DND-41 (cell line): ENCODE measurements around the gene YRDC.

ENCODE experiments used
- EZH2 ChIP-seq: IDR thresholded peaks from 3 replicates; pipeline ENCODE4 v1.6.1; 2012; ENCODE audit warnings: borderline replicate concordance, low read depth, mild to moderate bottlenecking, moderate library complexity, low read length, inconsistent platforms; ENCODE audit not compliant: severe bottlenecking
- TF ChIP-seq, protein P1 (sequence below): IDR thresholded peaks from 2 replicates; pipeline ENCODE4 v1.5.1; 2012; ENCODE audit warnings: borderline replicate concordance, low read length, moderate library complexity, mild to moderate bottlenecking; ENCODE audit not compliant: poor library complexity, severe bottlenecking; ENCODE audit errors: extremely low read depth

DNA sequence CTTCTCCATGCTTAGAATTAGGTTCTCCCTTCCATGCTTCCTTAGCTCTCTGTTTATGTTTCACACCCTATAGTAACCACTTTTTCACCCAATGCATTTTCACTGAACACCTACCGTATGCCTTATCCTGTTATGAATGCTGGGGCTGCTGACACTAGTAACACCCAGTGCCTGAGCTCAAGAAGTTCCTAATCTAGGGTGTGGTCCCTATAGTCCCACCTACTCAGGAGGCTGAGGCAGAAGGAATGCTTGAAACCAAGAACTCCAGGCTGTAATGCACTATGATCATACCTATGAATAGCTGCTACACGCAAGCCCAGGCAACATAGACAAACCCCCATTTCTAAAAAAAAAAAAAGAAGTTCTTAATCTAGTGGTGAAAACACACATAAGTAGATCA, 48.6 kb downstream of the YRDC start:
- TF ChIP-seq, protein P1, sequence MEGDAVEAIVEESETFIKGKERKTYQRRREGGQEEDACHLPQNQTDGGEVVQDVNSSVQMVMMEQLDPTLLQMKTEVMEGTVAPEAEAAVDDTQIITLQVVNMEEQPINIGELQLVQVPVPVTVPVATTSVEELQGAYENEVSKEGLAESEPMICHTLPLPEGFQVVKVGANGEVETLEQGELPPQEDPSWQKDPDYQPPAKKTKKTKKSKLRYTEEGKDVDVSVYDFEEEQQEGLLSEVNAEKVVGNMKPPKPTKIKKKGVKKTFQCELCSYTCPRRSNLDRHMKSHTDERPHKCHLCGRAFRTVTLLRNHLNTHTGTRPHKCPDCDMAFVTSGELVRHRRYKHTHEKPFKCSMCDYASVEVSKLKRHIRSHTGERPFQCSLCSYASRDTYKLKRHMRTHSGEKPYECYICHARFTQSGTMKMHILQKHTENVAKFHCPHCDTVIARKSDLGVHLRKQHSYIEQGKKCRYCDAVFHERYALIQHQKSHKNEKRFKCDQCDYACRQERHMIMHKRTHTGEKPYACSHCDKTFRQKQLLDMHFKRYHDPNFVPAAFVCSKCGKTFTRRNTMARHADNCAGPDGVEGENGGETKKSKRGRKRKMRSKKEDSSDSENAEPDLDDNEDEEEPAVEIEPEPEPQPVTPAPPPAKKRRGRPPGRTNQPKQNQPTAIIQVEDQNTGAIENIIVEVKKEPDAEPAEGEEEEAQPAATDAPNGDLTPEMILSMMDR = no peak
- no peak for TF ChIP-seq EZH2
